ENCODE measurements around the gene SLC35A2. TPM values are rescaled to one million over a fixed set of nuclear protein-coding genes. Genes with fewer than 3 reads are reported as not detected.

The SLC35A2 gene
- total RNA-seq, 2 experiments from 2014 or later, result 20.8 to 24.0 TPM

GRCh38 chrX:48918301-48918642, 6.8 kb upstream of the SLC35A2 start:
- DNase-seq, result no peak
- Mint-ChIP-seq H3K4me3 (peak overlapping the region; percentile 90), H3K27ac (peak overlapping the region; percentile 96), H3K9me3 (no peaks in the 10 kb centered on the region), H3K36me3 (peaks cover 69% of the 10 kb centered on the region), H3K4me1 (peaks cover 41% of the 10 kb centered on the region), H3K27me3 (peaks cover 10% of the 10 kb centered on the region)

- Mint-ChIP-seq H3K9me3 (no peaks in the 10 kb centered on the region), H3K36me3 (peaks cover 70% of the 10 kb centered on the region), H3K4me1 (peaks cover 44% of the 10 kb centered on the region)
Observed at GRCh38 chrX:48917139-48918001, 5.9 kb upstream of the SLC35A2 start.

GRCh38 chrX:48914593-48915493, 3.4 kb upstream of the SLC35A2 start:
- Mint-ChIP-seq H3K27ac (peak overlapping the region; percentile 78), H3K4me1 (peaks cover 44% of the 10 kb centered on the region), H3K36me3 (peaks cover 74% of the 10 kb centered on the region), H3K4me3 (peak overlapping the region; percentile 90), H3K9me3 (no peaks in the 10 kb centered on the region), H3K27me3 (peaks cover 18% of the 10 kb centered on the region)
- DNase-seq, result no peak

More at GRCh38 chrX:48917139-48918001, 5.9 kb upstream of the SLC35A2 start:
- Mint-ChIP-seq H3K27me3 (peaks cover 10% of the 10 kb centered on the region), H3K27ac (peak overlapping the region; percentile 96), H3K4me3 (peak overlapping the region; percentile 90)
- peak; percentile 85 for DNase-seq

- peaks cover 39% of the 10 kb centered on the region for H3K4me1 Mint-ChIP-seq
- H3K36me3 Mint-ChIP-seq, result peaks cover 71% of the 10 kb centered on the region
- peak overlapping the region; percentile 90 for H3K4me3 Mint-ChIP-seq
- no peak for DNase-seq
- H3K9me3 Mint-ChIP-seq, result no peaks in the 10 kb centered on the region
- peak overlapping the region; percentile 78 for H3K27ac Mint-ChIP-seq
- H3K27me3 Mint-ChIP-seq, result peaks cover 18% of the 10 kb centered on the region
Observed at GRCh38 chrX:48913605-48914366, 2.3 kb upstream of the SLC35A2 start.

- peak overlapping the region; percentile 94 for H3K27ac Mint-ChIP-seq
Observed at GRCh38 chrX:48910926-48911411, 477 bp downstream of the SLC35A2 start.

GRCh38 chrX:48909703-48910294, 1.6 kb downstream of the SLC35A2 start:
- peaks cover 34% of the 10 kb centered on the region for H3K36me3 Mint-ChIP-seq
- H3K27me3 Mint-ChIP-seq, result peaks cover 8% of the 10 kb centered on the region
- peak overlapping the region; percentile 90 for H3K4me3 Mint-ChIP-seq
- H3K27ac Mint-ChIP-seq, result no peak overlapping the region
- H3K4me1 Mint-ChIP-seq, result peaks cover 34% of the 10 kb centered on the region
- DNase-seq, result no peak
- no peaks in the 10 kb centered on the region for H3K9me3 Mint-ChIP-seq

More at GRCh38 chrX:48910926-48911411, 477 bp downstream of the SLC35A2 start:
- no peak for DNase-seq
- H3K36me3 Mint-ChIP-seq, result peaks cover 45% of the 10 kb centered on the region
- peaks cover 8% of the 10 kb centered on the region for H3K27me3 Mint-ChIP-seq
- peaks cover 37% of the 10 kb centered on the region for H3K4me1 Mint-ChIP-seq
- peak overlapping the region; percentile 90 for H3K4me3 Mint-ChIP-seq
- no peaks in the 10 kb centered on the region for H3K9me3 Mint-ChIP-seq

GRCh38 chrX:48908600-48908999, 2.8 kb downstream of the SLC35A2 start:
- no peak overlapping the region for H3K4me3 Mint-ChIP-seq
- H3K4me1 Mint-ChIP-seq, result peaks cover 25% of the 10 kb centered on the region
- H3K27ac Mint-ChIP-seq, result no peak overlapping the region
- no peaks in the 10 kb centered on the region for H3K9me3 Mint-ChIP-seq
- peaks cover 8% of the 10 kb centered on the region for H3K27me3 Mint-ChIP-seq
- peaks cover 22% of the 10 kb centered on the region for H3K36me3 Mint-ChIP-seq
- no peak for DNase-seq

- peaks cover 2% of the 10 kb centered on the region for H3K36me3 Mint-ChIP-seq
- H3K27me3 Mint-ChIP-seq, result no peaks in the 10 kb centered on the region
- H3K9me3 Mint-ChIP-seq, result no peaks in the 10 kb centered on the region
- DNase-seq, result no peak
- peaks cover 1% of the 10 kb centered on the region for H3K4me1 Mint-ChIP-seq
- H3K4me3 Mint-ChIP-seq, result no peak overlapping the region
- H3K27ac Mint-ChIP-seq, result no peak overlapping the region
Observed at GRCh38 chrX:48905090-48905790, 6.2 kb downstream of the SLC35A2 start.

GRCh38 chrX:48904626-48905025, 6.8 kb downstream of the SLC35A2 start:
- Mint-ChIP-seq H3K27ac (no peak overlapping the region), H3K4me1 (peaks cover 3% of the 10 kb centered on the region), H3K9me3 (no peaks in the 10 kb centered on the region), H3K27me3 (no peaks in the 10 kb centered on the region), H3K36me3 (peaks cover 2% of the 10 kb centered on the region), H3K4me3 (no peak overlapping the region)
- DNase-seq, result no peak

GRCh38 chrX:48904180-48904579, 7.3 kb downstream of the SLC35A2 start:
- no peak overlapping the region for H3K4me3 Mint-ChIP-seq
- H3K27ac Mint-ChIP-seq, result no peak overlapping the region
- DNase-seq, result no peak
- peaks cover 2% of the 10 kb centered on the region for H3K36me3 Mint-ChIP-seq
- peaks cover 4% of the 10 kb centered on the region for H3K4me1 Mint-ChIP-seq
- no peaks in the 10 kb centered on the region for H3K27me3 Mint-ChIP-seq
- H3K9me3 Mint-ChIP-seq, result no peaks in the 10 kb centered on the region

- Mint-ChIP-seq H3K27ac (peak overlapping the region; percentile 20), H3K9me3 (no peaks in the 10 kb centered on the region), H3K4me1 (peaks cover 5% of the 10 kb centered on the region), H3K36me3 (peaks cover 2% of the 10 kb centered on the region), H3K27me3 (no peaks in the 10 kb centered on the region), H3K4me3 (no peak overlapping the region)
- DNase-seq, result no peak
Observed at GRCh38 chrX:48903290-48903689, 8.2 kb downstream of the SLC35A2 start.

- Mint-ChIP-seq H3K4me3 (no peak overlapping the region), H3K4me1 (peaks cover 5% of the 10 kb centered on the region), H3K36me3 (peaks cover 2% of the 10 kb centered on the region), H3K27me3 (no peaks in the 10 kb centered on the region), H3K27ac (no peak overlapping the region), H3K9me3 (no peaks in the 10 kb centered on the region)
- DNase-seq, result no peak
Observed at GRCh38 chrX:48902776-48903175, 8.7 kb downstream of the SLC35A2 start.

- H3K36me3 Mint-ChIP-seq, result peaks cover 2% of the 10 kb centered on the region
Observed at GRCh38 chrX:48902135-48902534, 9.3 kb downstream of the SLC35A2 start.

GRCh38 chrX:48901069-48901468, 10.4 kb downstream of the SLC35A2 start:
- DNase-seq, result no peak
- H3K4me1 Mint-ChIP-seq, result peaks cover 12% of the 10 kb centered on the region
- H3K9me3 Mint-ChIP-seq, result no peaks in the 10 kb centered on the region
- H3K36me3 Mint-ChIP-seq, result peaks cover 2% of the 10 kb centered on the region
- no peak overlapping the region for H3K4me3 Mint-ChIP-seq
- H3K27ac Mint-ChIP-seq, result no peak overlapping the region
- H3K27me3 Mint-ChIP-seq, result no peaks in the 10 kb centered on the region

More at GRCh38 chrX:48902135-48902534, 9.3 kb downstream of the SLC35A2 start:
- Mint-ChIP-seq H3K4me3 (no peak overlapping the region), H3K9me3 (no peaks in the 10 kb centered on the region), H3K4me1 (peaks cover 5% of the 10 kb centered on the region), H3K27me3 (no peaks in the 10 kb centered on the region), H3K27ac (no peak overlapping the region)
- DNase-seq, result no peak

All from activated naive CD8-positive, alpha-beta T cell treated with anti-CD3 and anti-CD28 coated beads for 36 hours (primary cell).